Lung (tissue), 12 donors: ENCODE results near the gene ADAMTS4. TPM values are rescaled to one million over a fixed set of nuclear protein-coding genes. Genes with fewer than 3 reads are reported as not detected.

Experiments
- ATAC-seq: fragments of 200-7000 bp; cut with Tn5 transposase; one replicate; pipeline ENCODE4 v1.9.1; 2020; ENCODE audit warnings: moderate number of reproducible peaks; ENCODE audit not compliant: insufficient read depth, low FRiP score
- DNase-seq, 3 donors: peaks; one replicate each; pipeline ENCODE4 v3.0.0-alpha.2; 2013 to 2017
- H3K27ac ChIP-seq, 2 donors: one replicate each; pipeline ENCODE4 v1.5.1; 2013; ENCODE audit warnings: mild to moderate bottlenecking in 2 of 2, moderate library complexity in 2 of 2, control low read depth in 1 of 2, inconsistent platforms in 1 of 2, low read depth in 1 of 2, low read length in 1 of 2
- H3K27me3 ChIP-seq, 3 donors: one replicate each; pipeline ENCODE4 v1.5.1; 2013; ENCODE audit warnings: low read length in 2 of 3; ENCODE audit not compliant: control insufficient read depth in 3 of 3, insufficient read depth in 3 of 3
- H3K36me3 ChIP-seq, 4 donors: one replicate each; pipeline ENCODE4 v1.5.1; 2013; ENCODE audit warnings: low read length in 4 of 4, mild to moderate bottlenecking in 1 of 4, moderate library complexity in 1 of 4; ENCODE audit not compliant: control insufficient read depth in 4 of 4, insufficient read depth in 4 of 4
- H3K4me1 ChIP-seq, 5 donors: one replicate each; pipeline ENCODE4 v1.5.1; 2013; ENCODE audit warnings: low read length in 5 of 5, mild to moderate bottlenecking in 2 of 5, moderate library complexity in 1 of 5; ENCODE audit not compliant: control insufficient read depth in 5 of 5, insufficient read depth in 5 of 5
- H3K4me3 ChIP-seq: one replicate; pipeline ENCODE4 v1.5.1; 2013; ENCODE audit warnings: mild to moderate bottlenecking, control low read depth, moderate library complexity
- H3K9ac ChIP-seq, 2 donors: one replicate each; pipeline ENCODE4 v1.5.1; 2013; ENCODE audit warnings: low read length in 2 of 2, control low read depth in 1 of 2; ENCODE audit not compliant: insufficient read depth in 1 of 2
- H3K9me3 ChIP-seq, 4 donors: one replicate each; pipeline ENCODE4 v1.5.1; 2013; ENCODE audit warnings: low read length in 3 of 4, mild to moderate bottlenecking in 1 of 4, moderate library complexity in 1 of 4; ENCODE audit not compliant: control insufficient read depth in 4 of 4, insufficient read depth in 3 of 4
- CTCF ChIP-seq: IDR thresholded peaks from 2 replicates; pipeline ENCODE4 v1.5.1; 2012; ENCODE audit warnings: mild to moderate bottlenecking; ENCODE audit errors: control extremely low read depth, extremely low read depth
- WGBS, 2 donors: extraction: QIAGEN DNeasy Blood & Tissue Kit; methylation state at CpG; one replicate each; pipeline ENCODE4 v1.1.7; 2013; 5-methylcytosine and 5-hydroxymethylcytosine counted together
- polyA plus RNA-seq, 2 donors: library from polyadenylated mRNA; stranded (reverse); fragments of 200-250 nt; gene quantifications; one replicate each; pipeline ENCODE4 v1.2.1, GENCODE V29; 2013
- total RNA-seq, 2 donors: library from RNA; depleted of rRNA in 1 of 2; stranded (reverse); fragments of >200 nt in 1 of 2; gene quantifications; one replicate each; pipeline ENCODE4 v1.2.1, GENCODE V29; 2014 to 2021
- donor health status: control.
- donor health status: control.
- donor health status: Bipolar disorder and iron deficiency.
- donor health status: healthy.
- donor health status: DM: yes; HTN: yes; CAD: no.

ADAMTS4 gene
- total and polyA plus RNA-seq, 4 donors, result 2.3 to 22.3 (median 13.0) TPM

GRCh38 chr1:161200992-161201835 lies 2.4 kb upstream of the ADAMTS4 start:
- TF ChIP-seq CTCF, result no peak
- WGBS, 2 donors, result 50% methylated on average over 13 of the region's 13 CpGs
- DNase-seq (peak in 1 of 3 donors; percentile 82), ATAC-seq (peak; percentile 27)
- H3K4me3 ChIP-seq, result no peak overlapping the region
- peaks cover 0 to 14% (median 7%) of the 10 kb centered on the region in 4 donors for H3K36me3 ChIP-seq
- peak overlapping the region; percentile 94 to 99 for H3K27ac ChIP-seq
- peak overlapping the region; percentile 6 to 86 for H3K9ac ChIP-seq
- no peaks in the 10 kb centered on the region for H3K9me3 ChIP-seq
- no peaks in the 10 kb centered on the region for H3K27me3 ChIP-seq
- H3K4me1 ChIP-seq, result peaks cover 6 to 68% (median 40%) of the 10 kb centered on the region in 5 donors

GRCh38 chr1:161200421-161200991 lies 1.7 kb upstream of the ADAMTS4 start:
- Histone ChIP-seq H3K9ac (peak overlapping the region in 1 of 2 donors; percentile 86), H3K4me1 (peaks cover 6 to 69% (median 40%) of the 10 kb centered on the region in 5 donors), H3K9me3 (no peaks in the 10 kb centered on the region), H3K27ac (peak overlapping the region; percentile 94 to 99), H3K36me3 (peaks cover 0 to 12% (median 5%) of the 10 kb centered on the region in 4 donors), H3K27me3 (no peaks in the 10 kb centered on the region), H3K4me3 (no peak overlapping the region)
- DNase-seq (no peak), ATAC-seq (no peak)
- TF ChIP-seq CTCF, result no peak
- 45 to 61% methylated on average over 5 of the region's 5 CpGs for WGBS, 2 donors

DNA sequence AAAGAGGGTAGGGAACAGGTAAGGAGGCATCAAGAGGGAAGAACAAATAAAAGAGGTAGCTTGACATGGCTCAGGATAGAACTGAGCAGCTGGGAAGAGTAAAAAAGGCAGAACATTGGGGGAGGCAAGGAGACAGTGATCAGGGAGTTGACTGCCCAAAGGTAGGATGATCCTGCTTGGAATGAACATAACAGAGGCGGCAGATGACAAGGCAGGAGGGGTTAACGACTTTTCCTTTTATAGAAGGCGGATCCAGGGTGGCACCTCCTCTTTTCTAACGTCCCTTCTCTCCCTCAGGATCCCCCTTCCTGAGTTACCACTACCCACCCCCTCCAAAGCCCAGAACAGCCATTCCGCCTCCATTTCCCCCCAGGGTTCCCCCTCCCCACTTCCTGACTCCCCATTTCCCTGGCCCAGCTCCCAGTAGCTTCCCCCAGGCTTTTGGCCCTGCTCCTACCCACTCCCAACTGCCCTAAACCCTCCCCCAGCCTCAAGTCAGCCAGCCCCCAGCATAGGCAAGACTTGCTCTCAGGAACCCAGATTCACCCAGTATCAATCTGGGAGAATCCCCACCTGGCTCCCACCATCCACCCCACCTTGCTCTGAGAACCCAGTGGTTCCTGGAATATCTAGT lies 769 bp upstream of the ADAMTS4 start:
- Histone ChIP-seq H3K4me3 (no peak overlapping the region), H3K27ac (peak overlapping the region; percentile 94 to 99), H3K9ac (peak overlapping the region in 1 of 2 donors; percentile 64), H3K4me1 (peaks cover 6 to 69% (median 40%) of the 10 kb centered on the region in 5 donors), H3K27me3 (no peaks in the 10 kb centered on the region), H3K36me3 (peaks cover 0 to 6% (median 4%) of the 10 kb centered on the region in 4 donors), H3K9me3 (no peaks in the 10 kb centered on the region)
- DNase-seq (peak in 2 of 3 donors; percentile 39 to 72), ATAC-seq (no peak)
- 48 to 76% methylated on average over 4 to 5 of the region's 5 CpGs for WGBS, 2 donors
- TF ChIP-seq CTCF, result no peak
